Stimulated activated CD4-positive, alpha-beta T cell treated with anti-CD3 and anti-CD28 coated beads, Interleukin-12 subunit alpha, Interleukin-12 subunit beta, amount 100 ng/mL, for 24 hours (primary cell): ENCODE measurements around the gene NAPG.
"Not testable (repeated sequence)": the region's sequence is repeated elsewhere in the genome, so short reads cannot be mapped to it uniquely, and the experiment has no call there.

Source experiments
- DNase-seq, 2 experiments: peaks; one replicate each; pipeline ENCODE4 v3.0.0-alpha.2; 2020; ENCODE audit warnings: low read depth in 2 of 2

The NAPG gene

DNA sequence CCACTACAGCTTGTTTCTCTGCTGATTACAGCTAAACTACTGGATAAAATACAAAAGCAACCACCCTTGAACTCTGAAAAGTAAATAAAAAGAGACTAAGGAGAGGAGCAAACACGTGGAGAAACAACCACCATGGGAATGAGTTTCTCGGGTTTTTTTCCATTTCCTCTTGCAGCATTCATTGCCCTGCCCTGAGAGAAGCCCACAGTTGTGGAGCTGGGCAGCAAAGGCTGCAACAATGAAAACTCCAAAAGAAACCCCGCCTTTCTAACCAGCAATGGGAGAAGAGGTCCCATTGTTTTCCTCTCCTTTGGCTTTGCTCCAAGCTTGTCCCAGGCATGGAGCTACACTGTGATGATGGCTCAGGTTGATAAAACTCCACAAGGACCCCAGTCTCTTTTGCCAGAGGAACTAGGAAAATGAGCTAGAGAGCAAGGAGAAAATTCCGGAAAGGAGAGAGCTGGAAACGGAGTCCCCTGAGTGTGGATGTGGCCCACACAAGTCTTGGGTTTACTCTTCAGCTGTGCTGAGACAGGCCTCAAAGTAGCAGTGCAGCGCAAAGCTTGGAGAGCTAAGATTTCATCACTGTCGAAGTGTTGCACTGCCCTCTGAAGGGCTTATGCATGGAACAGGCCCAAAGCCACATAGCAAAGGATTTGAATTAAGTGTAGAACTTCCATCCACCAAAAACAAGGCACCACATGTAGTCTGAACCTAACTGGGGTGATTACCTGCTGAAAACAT lies 20.9 kb downstream of the NAPG start:
- no peak for DNase-seq

DNA sequence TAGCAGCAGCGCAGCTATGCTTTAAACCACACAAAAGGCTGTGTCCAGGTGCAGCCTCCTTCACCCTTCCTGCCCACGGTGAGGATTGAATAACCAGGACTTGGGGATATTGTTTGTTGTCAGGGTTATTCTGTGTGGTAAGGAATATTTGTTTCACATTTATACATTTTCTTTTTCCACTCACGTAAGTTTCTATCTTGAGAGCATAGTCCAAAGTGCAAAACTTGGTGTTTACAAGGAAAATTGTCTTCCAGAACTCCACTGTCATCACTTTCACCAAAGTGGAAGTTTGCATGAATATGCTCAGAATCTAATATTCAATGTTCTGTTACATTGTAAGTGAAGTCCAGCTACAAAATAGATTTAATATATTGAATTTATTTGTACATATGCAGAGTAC lies 26.4 kb downstream of the NAPG start:
- DNase-seq = no peak

DNA sequence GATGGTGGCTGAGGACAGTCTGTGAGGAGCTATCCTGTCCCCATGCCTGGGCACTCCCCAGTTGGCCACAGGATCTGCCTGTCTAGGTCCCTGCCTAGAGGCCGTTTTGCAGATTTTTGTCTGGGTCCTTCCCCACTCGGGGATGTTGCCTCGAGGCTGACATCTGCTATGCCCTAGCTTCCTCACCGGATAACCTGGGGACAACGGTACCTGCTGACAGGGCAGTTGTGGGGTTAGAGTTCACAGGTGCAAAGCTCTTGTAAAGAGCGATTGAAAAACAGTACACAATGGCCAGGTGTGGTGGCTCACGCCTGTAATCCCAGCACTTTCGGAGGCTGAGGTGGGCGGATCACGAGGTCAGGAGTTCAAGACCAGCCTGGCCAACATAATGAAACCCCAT lies 30.4 kb downstream of the NAPG start:
- DNase-seq = not testable (repeated sequence)

DNA sequence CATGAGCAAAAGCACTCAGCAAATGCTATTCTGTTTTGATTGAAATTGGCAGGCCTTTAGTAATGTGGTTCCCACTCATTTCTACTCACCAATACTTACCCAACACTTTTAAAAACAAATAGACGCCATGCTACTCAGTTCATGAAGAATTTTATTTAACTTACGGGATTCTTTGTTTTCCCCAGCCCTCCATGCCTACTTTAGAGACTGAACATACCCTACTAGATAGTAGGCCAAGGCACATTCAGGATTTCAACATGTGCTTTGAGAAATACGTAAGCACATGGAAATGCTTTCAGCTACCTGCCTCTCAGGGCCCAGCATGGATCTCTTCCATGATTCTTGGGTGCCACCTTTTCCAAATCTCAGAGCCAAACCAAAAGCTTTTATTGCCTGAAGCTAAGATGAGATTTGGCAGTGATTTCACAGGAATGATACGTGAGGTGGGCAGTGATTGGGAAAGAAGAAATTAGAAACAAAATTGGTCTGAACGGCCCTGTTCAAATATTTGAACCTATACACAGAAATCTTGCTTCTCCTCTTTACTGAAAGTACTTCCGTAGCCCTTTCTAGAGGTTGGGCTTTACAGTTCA lies 31.4 kb downstream of the NAPG start:
- DNase-seq = no peak

DNA sequence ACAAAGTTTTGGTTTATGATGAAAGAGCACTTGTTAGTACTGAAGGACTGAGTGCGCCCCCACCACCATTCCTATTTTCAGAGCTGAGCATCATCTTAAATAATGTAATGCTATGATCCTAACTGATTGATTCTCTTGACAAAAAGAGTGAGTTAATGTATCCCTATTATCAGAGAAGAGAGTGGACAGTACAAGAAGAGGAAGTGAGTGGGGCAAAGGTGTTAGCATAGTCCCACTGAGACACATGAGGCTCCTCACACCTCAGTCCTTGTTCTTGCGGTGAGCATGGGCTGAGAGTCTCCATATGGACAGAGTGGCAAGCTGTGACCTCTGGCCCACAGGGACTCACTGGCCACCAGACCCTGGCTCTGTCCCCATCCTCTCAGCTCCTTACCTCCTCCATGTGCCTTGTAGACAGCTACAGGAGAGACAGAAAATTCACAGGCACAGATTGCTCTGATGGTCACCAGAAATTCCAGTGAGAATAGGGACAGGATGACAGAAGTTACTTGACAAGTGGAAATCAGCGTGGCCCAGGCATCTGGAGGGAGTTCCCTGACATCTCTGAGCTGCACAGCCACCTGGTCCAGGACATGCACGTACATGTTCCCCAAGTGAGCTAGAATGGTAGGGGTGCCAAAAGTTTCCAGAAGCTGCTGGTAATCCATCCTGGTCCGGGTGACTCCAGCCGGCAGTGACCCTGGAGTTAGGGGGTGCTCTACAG lies 32.6 kb downstream of the NAPG start:
- no peak for DNase-seq

DNA sequence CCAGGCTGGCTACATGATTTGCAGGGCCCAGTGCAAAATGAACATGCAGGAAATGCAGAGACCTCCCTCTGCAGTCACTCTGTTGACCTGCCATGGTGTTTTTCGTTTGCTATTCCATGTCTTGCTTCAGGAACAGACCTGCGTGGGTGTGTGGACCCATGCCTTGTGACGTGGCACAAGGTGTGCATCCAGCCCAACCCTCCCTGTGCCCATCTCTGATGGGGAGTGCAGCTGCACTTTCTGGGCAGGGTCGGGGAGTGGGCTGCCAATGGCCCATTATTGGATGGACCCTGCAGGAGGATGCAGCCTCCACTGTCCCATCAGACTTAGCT lies 33.1 kb downstream of the NAPG start:
- DNase-seq = no peak

DNA sequence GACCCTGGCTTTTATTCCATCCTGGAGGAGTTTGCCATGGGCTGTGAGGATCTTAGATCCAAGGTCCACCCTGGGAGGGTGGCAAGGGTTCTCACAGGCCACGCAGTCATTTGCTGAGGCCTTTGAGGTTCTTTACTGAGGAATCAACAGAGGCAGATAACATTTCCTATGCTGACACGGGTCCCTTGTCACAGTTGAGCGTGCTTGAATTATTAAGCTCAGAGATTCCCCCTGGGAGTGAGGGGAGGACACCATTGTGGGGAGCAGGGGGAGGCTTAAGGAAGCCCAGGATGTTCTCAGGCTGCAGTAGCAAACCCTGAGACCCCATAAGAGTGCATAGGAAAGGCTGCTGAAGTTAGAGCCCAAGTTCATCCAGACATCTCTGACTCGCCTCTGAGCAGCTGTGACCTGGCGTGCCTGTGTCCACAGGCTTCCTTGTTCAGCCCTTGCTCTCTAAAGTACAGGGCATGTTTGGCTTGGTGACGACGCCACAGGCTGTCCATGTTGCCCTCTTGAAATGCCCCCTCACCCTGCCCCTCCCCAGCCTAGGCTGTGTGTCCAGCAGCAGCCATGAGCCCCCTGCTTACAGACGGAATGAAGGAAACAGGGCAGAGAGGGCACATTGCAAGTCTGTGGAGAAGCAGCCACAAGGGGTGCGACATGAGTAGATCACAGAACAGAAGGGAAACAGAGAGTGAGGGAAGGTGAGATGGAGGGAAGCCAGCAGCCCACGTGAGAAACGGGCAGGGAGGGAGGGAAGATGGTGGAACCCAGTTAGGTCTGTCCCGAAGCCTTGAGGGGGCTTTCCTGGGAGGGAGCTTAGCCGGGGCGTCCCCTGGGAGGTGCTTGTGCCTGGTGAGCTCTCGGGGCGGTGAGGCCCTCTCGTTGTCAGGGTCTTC lies 34.0 kb downstream of the NAPG start:
- no peak for DNase-seq

DNA sequence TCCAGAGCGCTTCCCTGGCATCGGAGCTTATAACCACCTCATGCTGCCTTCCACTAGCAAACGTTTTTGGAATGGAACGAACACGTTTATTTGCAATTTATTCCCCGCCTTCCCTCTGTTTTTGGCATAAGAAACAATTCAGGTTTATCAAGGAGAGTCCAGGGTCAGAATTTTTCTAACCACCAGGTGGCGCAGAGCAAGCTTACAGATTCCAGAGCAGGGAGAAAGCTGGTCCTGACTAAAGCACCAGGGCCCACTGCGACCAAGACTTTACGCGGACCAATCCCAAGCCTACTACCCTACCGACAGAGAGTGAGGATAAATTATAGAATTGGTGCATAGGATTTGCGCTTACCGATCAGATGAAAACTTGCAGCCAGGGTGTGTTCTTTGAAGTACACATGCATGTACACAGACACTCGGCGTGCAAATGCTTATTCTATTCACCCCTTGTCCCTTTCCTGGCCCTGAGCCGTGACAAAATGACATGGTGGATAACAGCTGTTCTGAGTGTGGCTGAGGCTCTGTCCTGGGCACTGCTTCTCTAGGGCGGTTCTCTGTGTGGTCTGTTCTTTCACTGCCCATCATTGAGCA lies 34.7 kb downstream of the NAPG start:
- peak; percentile 24 to 67 for DNase-seq

DNA sequence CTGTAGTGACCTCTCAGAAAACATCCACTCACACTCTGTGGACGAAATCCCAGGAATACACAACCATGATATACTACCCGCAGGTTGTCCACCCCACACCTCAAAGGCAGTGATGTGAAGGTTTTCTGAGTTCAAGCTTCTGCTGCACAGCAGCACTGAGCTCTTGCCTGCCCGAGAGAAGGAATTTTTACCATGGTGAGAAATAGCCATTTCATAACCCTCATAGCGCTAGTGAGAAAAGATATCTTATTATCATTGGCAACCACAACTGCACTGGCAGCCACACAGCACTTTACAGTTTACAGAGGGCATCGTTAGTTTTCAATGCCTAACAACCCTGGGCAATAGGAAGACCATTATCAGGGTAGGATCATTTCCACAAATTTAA lies 36.9 kb downstream of the NAPG start:
- no peak for DNase-seq

DNA sequence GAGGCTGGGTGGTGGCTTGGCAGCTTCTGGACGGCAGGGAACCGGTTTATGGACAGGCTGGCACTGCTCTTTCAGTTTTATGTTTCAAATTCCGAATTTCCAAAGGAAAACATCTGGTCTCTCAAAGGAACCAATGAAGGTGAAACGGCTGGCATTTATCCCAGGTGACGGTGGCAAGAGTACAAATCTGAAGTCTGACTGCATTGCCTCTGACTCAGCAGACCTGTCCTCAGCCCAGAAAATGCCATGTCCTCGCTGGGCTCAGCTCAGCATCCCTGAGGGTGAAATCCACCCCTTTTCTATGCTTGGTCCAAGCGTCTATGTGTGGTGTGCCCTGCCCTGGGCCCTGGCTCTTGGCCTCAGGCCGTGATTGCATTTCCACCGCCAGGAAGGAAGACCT lies 38.1 kb downstream of the NAPG start:
- DNase-seq = no peak

DNA sequence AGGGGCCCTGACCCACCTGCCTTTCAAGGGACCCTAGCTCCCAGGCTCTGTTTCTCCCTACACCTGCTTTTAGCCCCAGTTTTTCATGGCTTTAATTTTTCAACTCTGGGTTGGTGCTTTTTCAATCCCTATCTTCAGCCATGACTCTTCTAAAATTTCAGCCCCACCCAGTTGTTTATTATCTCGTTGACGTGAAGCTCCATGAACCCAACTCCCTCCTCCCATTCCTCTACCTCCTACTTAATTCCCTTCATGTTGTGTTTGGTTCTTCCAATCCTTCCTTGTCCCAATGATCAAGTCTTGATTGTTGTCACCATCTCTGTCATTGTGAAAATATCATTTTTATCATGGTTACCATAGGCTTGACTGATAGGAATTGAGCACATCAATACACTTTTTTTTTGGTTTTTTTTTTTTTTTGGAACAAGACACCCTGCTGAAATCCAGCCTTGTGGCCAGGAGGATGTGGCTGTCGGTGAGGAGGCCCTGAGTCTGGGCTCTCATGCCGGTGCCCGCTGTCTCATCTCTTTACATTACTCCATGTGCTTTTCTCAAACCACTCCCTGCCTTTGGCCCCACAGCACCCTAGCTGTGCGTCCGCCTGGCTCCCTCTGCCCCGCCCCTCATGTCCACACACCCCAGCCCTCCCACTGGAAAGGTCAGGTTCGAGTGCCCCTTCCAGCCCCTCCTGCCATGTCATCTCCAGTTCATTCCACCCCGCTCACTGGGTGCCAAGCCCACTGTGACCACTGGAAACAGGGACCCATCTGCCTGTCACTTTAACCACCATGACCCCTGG lies 39.3 kb downstream of the NAPG start:
- no peak for DNase-seq

DNA sequence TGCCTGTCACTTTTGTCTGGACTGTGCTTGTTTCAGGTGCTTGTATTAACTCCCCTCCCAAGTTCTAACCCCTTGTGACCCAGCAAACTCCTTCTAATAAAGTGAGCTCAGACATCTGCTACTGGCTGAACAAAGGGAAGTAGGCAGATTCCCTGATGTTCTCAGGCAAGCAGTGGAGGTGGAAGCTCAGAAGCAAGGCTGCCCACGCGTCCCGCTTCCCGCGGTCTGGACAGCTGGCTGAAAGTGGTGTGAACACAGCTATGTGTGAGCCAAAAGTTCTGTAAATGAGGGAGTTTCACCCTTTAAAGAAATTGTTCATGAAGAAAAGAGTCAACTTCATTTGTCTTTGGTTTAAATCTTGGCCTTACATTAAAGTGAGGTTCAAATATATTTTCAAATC lies 40.0 kb downstream of the NAPG start:
- DNase-seq = no peak

DNA sequence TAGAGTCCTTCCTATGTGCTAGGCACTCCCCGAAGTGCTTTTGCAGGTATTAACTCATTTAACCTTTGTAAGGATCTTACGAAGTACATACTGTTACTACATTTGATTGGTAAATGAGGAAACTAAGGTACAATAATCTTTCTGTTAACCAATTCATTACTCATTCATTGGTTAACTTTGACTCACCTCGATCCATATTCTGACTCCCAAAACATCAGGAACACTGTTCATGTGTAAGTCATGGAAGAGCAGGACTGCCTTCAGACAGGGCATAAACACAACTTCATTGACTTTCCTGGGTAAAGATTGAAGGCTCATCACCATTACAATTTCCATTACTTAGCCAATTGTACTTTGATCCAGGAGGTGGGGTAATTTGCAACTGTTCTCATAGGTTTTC lies 40.6 kb downstream of the NAPG start:
- no peak for DNase-seq

DNA sequence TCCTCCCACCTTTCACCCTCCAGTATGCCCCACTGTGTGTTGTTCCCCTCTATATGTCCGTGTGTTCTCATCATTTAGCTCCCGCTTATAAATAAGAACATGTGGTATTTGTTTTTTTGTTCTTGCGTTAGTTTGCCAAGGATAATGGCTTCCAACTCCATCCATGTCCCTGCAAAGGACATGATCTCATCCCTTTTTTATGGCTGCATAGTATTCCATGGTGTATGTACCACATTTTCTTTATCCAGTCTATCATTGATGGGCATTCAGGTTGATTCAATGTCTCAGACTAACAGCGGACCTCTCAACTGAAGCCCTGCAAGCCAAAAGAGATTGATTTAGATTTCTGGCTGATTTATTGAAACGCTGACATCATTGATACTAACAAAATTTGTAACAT lies 44.1 kb downstream of the NAPG start:
- not testable (repeated sequence) for DNase-seq

DNA sequence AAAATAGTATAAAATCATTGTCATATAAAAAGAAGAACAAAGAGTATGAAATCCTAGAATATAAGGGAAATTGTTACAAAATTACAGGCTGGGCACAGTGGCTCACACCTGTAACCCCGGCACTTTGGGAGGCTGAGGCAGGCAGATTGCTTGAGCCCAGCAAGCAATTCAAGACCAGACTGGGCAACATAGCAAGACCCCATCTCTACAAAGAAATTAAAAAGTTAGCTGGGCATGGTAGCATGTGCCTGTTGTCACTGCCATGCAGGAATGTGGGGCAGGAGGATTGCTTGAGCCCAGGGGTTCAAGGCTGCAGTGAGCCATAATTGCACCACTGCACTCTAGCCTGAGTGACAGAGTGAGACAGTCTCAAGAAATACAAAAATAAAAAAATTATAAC lies 44.8 kb downstream of the NAPG start:
- no peak for DNase-seq

DNA sequence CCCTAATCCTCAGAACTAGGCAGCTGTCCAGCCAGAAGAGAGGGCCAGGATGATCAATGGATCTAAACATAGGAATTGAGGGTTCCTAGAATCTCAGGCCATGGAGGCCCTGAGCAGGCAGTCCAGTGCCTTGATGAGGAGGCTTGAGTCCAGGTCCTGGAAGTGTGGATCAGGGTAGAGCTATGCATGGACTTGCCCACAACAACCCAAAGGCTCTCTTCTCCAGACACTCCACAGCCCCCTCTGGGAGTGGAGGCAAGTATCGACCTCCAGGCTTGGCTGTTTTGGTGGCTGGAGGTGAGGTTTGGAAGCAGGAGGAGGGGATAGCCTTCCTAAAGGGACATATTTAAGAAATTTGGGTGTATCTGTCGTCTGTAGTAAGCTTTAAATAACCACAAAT lies 45.7 kb downstream of the NAPG start:
- no peak for DNase-seq

DNA sequence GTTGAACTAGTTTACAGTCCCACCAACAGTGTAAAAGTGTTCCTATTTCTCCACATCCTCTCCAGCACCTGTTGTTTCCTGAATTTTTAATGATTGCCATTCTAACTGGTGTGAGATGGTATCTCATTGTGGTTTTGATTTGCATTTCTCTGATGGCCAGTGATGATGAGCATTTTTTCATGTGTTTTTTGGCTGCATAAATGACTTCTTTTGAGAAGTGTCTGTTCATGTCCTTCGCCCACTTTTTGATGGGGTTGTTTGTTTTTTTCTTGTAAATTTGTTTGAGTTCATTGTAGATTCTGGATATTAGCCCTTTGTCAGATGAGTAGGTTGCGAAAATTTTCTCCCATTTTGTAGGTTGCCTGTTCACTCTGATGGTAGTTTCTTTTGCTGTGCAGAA lies 47.4 kb downstream of the NAPG start:
- DNase-seq = not testable (repeated sequence)

DNA sequence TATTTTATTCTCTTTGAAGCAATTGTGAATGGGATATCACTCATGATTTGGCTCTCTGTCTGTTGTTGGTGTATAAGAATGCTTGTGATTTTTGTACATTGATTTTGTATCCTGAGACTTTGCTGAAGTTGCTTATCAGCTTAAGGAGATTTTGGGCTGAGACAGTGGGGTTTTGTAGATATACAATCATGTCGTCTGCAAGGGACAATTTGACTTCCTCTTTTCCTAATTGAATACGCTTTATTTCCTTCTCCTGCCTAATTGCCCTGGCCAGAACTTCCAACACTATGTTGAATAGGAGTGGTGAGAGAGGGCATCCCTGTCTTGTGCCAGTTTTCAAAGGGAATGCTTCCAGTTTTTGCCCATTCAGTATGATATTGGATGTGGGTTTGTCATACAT lies 48.6 kb downstream of the NAPG start:
- DNase-seq = not testable (repeated sequence)

DNA sequence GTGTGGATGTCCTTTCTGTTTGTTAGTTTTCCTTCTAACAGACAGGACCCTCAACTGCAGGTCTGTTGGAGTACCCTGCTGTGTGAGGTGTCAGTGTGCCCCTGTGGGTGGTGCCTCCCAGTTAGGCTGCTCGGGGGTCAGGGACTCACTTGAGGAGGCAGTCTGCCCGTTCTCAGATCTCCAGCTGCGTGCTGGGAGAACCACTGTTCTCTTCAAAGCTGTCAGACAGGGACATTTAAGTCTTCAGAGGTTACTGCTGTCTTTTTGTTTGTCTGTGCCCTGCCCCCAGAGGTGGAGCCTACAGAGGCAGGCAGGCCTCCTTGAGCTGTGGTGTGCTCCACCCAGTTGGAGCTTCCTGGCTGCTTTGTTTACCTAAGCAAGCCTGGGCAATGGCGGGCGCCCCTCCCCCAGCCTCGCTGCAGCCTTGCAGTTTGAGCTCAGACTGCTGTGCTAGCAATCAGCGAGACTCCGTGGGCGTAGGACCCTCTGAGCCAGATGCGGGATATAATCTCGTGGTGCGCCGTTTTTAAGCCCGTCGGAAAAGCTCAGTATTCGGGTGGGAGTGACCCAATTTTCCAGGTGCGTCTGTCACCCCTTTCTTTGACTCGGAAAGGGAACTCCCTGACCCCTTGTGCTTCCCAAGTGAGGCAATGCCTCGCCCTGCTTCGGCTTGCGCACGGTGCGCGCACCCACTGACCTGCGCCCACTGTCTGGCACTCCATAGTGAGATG lies 52.2 kb downstream of the NAPG start:
- DNase-seq = not testable (repeated sequence)

DNA sequence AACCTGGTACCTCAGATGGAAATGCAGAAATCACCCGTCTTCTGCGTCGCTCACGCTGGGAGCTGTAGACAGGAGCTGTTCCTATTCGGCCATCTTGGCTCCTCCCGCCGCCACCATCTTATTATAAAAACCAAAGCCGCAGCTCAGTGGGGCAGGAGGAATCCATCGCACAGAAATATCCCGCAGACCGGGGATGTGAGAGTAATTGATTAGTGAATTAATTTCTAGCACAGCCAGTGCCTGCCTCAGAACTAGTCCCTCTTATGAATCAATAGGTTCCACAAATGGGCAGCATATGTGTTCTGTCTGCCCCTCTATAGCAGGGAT lies 52.7 kb downstream of the NAPG start:
- DNase-seq = not testable (repeated sequence)
